Mucosa of stomach (tissue), 1 donor: Measurements from ENCODE around the gene SSTR4.
"Not testable (repeated sequence)": the region's sequence is repeated elsewhere in the genome, so short reads cannot be mapped to it uniquely, and the experiment has no call there.

Experiments used
- H3K27me3 ChIP-seq: one replicate; pipeline ENCODE4 v1.7.0; 2013; ENCODE audit warnings: mild to moderate bottlenecking, low read length; ENCODE audit not compliant: control insufficient read depth, insufficient read depth
- H3K36me3 ChIP-seq: one replicate; pipeline ENCODE4 v1.7.0; 2013; ENCODE audit warnings: low read length; ENCODE audit not compliant: control insufficient read depth, insufficient read depth
- H3K4me1 ChIP-seq: one replicate; pipeline ENCODE4 v1.7.0; 2013; ENCODE audit warnings: mild to moderate bottlenecking, low read length; ENCODE audit not compliant: control insufficient read depth, insufficient read depth
- H3K4me3 ChIP-seq: one replicate; pipeline ENCODE4 v1.7.0; 2013; ENCODE audit warnings: low read length
- H3K9ac ChIP-seq: one replicate; pipeline ENCODE4 v1.7.0; 2013; ENCODE audit warnings: mild to moderate bottlenecking, low read length, moderate library complexity
- H3K9me3 ChIP-seq: one replicate; pipeline ENCODE4 v1.7.0; 2013; ENCODE audit warnings: mild to moderate bottlenecking, low read length, moderate library complexity; ENCODE audit not compliant: control insufficient read depth
- donor health status: Pancreatic carcinoma.

The SSTR4 gene

DNA sequence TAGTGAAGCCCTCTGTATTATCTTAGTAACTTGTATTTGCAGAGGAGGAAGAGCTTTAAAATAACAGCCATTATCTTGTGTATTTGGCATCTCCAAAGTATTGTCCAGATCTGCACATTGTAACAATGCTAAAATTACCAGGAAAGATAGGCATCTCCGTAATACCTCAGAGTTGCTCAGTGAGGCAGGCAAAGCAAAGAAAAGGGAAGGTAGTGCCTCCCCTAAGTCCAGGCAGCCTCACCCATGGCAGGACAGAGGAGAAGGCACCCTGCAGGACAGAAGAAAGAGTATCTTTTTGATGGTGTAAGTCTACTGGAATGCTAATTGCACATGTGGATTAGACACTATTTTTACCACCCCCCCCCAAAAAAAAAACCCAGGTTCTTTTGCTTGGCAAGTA, 13.6 kb upstream of the SSTR4 start:
- H3K27me3 ChIP-seq, result no peaks in the 10 kb centered on the region
- H3K4me3 ChIP-seq, result no peak overlapping the region
- no peaks in the 10 kb centered on the region for H3K36me3 ChIP-seq
- no peak overlapping the region for H3K9ac ChIP-seq
- H3K9me3 ChIP-seq, result no peaks in the 10 kb centered on the region
- H3K4me1 ChIP-seq, result peaks cover 30% of the 10 kb centered on the region

DNA sequence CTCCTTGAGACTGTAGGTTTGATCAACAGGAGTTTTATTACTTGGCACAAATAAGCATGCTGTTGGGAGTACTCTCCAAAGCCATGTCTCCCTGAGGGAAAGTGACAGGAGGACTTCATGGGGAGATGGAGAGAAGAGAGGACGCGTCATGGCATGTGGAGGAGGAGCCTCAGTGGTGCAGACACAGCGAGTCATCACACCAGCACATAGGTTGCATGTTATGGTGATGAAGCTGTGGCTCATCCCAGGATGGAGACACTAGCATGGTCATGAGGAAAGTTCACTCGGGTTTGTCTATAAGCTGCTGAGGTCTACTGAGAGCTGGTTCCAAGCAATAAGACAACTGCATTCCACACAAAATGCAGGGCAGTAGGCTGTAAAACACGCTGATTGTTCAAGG, 13.2 kb upstream of the SSTR4 start:
- Histone ChIP-seq H3K36me3 (no peaks in the 10 kb centered on the region), H3K4me3 (no peak overlapping the region), H3K9me3 (no peaks in the 10 kb centered on the region), H3K4me1 (peaks cover 30% of the 10 kb centered on the region), H3K27me3 (no peaks in the 10 kb centered on the region), H3K9ac (no peak overlapping the region)

DNA sequence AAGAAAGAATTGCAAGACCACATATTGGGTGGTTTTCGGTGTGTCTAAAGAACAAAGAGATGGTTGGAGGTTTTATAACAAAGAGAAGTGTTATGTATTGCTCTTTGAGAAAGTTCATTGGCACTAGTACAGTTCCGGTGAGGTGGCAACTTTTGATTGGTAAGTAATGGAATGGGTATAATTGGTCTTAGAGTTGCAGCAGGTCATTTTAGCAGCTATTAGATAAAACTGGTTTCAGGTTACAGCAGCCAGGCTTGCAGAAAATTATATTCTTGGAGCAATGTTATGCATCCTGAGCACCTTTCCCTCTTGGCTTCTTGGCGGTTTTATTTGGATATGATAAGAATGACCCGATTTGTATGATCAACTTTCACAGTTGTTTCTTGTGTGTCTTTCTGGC, 12.3 kb upstream of the SSTR4 start:
- Histone ChIP-seq H3K4me1 (peaks cover 30% of the 10 kb centered on the region), H3K9me3 (no peaks in the 10 kb centered on the region), H3K4me3 (no peak overlapping the region), H3K27me3 (no peaks in the 10 kb centered on the region), H3K9ac (no peak overlapping the region), H3K36me3 (no peaks in the 10 kb centered on the region)

DNA sequence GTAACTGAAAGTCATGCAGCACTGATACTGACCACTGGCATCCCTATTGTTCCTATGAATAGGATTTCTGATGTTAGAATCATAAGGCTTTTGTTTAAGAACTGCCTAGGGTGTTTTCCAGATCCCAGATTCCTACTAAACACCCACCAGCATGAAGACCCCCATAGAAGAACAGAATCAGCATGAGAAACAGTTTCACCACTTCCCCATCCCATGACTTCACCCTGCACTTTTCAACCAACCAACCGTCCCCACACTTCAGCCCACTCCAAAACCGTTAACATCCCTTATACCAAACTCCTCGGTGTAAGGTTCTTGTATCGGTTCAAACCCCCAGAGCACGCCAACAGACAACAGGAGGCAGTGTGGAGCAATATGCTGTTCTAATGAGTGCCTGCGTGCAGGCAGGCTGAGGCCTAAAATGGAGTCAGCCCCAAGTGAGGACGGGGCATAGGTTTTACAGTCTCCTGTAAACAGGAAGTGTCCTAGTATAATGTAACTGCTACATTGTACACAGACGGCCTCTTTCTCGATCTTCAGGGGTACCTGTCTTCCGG, 11.4 kb upstream of the SSTR4 start:
- H3K9ac ChIP-seq, result no peak overlapping the region
- no peaks in the 10 kb centered on the region for H3K9me3 ChIP-seq
- H3K4me1 ChIP-seq, result peaks cover 30% of the 10 kb centered on the region
- no peaks in the 10 kb centered on the region for H3K27me3 ChIP-seq
- no peaks in the 10 kb centered on the region for H3K36me3 ChIP-seq
- H3K4me3 ChIP-seq, result no peak overlapping the region

DNA sequence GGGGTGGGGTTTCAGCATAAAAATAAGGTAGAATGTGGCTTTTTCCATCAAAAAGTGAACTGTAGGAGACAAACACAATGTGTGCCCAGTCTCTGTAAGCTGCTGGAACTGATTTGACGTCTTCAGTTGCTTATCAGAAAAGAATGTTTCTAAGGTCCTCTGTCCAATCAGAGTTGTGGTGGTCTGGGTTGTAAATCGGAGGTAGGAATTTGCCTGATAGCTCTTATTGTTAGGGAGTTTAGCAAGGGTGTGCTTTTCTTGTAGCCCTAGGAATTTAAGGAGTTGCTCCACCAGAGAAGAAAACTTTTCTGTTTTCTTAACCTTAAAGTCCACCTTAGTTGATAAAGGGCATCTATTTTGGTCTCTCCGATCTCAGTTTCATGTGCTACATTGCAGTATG, 10.4 kb upstream of the SSTR4 start:
- Histone ChIP-seq H3K4me3 (no peak overlapping the region), H3K36me3 (no peaks in the 10 kb centered on the region), H3K4me1 (peaks cover 30% of the 10 kb centered on the region), H3K27me3 (no peaks in the 10 kb centered on the region), H3K9ac (no peak overlapping the region), H3K9me3 (no peaks in the 10 kb centered on the region)

DNA sequence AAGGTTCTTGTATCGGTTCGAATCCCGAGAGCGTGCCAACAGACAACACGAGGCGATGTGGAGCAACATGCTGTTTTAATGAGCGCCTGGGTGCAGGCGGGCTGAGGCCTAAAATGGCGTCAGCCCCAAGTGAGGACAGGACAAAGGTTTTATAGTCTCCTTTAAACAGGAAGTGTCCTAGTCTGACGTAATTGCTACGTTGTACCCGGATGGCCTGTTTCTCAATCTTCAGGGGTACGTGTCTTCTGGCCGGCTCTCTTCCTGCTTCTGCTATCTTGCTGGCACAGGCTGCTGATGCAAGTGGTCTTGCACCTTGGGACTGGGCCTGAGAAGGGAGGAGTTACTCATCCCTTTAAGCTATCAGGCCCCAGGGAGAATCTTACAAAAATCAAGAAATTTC, 9.6 kb upstream of the SSTR4 start:
- H3K9me3 ChIP-seq, H3K4me3 ChIP-seq, H3K36me3 ChIP-seq, H3K9ac ChIP-seq, H3K27me3 ChIP-seq: not testable (repeated sequence)
- H3K4me1 ChIP-seq, result peaks cover 30% of the 10 kb centered on the region

DNA sequence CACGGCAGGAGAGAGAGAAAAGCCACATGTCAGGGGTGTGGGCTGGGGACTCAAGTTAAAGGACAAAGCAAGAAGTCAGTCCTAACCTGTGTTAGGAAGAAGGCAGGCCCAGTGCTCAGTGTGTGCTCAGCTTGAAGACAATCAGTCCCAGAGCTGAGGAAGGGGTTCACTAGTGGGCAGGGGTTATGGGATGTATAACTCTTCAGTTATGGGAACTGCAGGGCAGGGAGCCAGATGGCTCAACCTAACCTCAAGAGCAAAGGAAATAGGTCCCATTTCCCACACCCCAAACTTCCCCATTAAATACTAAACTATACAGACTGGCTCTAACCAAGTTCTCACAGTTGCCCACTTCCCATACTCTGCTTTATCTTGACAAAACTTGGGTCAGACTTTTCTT, 7.4 kb upstream of the SSTR4 start:
- H3K9me3 ChIP-seq, result no peaks in the 10 kb centered on the region
- H3K36me3 ChIP-seq, result no peaks in the 10 kb centered on the region
- H3K9ac ChIP-seq, result no peak overlapping the region
- no peaks in the 10 kb centered on the region for H3K27me3 ChIP-seq
- peaks cover 18% of the 10 kb centered on the region for H3K4me1 ChIP-seq
- no peak overlapping the region for H3K4me3 ChIP-seq

DNA sequence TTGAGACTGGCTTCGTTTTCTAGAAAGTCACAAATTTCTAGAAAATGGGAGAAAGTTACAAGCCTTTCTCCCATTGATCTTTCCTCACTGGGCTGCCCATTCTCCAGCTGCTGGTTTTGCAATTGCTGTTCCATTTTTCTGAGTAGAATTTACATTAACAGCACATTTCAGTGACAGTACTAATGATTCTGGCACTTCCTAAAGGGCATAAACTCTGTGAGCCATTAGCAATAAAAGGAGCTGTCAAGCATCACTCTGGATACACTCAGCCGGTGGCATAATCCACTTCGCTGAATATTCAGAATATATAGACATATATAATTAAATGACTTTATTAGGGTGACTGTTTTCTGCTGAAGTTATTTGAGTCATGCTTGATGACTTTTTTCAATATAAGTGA, 6.7 kb upstream of the SSTR4 start:
- Histone ChIP-seq H3K9ac (no peak overlapping the region), H3K36me3 (no peaks in the 10 kb centered on the region), H3K4me3 (no peak overlapping the region), H3K9me3 (no peaks in the 10 kb centered on the region), H3K4me1 (peaks cover 11% of the 10 kb centered on the region), H3K27me3 (no peaks in the 10 kb centered on the region)

DNA sequence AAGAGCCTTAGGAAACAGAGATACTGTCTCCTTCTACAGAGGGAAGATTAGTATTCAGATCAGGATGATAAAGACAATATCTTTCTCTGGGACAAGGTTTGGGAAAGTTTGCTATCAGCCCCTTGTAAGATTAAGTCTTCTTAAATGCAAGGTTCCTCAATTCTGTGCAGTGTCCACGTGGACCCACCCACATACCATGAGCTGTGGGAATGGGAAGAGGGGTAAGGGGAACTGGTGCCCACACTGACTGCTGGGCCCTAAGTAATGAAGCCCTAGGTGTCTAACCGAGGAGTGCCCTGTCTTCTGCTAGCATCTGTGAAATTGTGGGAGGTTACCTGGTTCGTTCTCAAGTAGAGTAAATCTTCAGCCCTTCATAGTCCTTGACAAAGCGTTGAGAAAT, 5.8 kb upstream of the SSTR4 start:
- H3K4me3 ChIP-seq, result no peak overlapping the region
- H3K9ac ChIP-seq, result no peak overlapping the region
- peaks cover under 1% of the 10 kb centered on the region for H3K27me3 ChIP-seq
- H3K4me1 ChIP-seq, result peaks cover 5% of the 10 kb centered on the region
- H3K36me3 ChIP-seq, result no peaks in the 10 kb centered on the region
- no peaks in the 10 kb centered on the region for H3K9me3 ChIP-seq

DNA sequence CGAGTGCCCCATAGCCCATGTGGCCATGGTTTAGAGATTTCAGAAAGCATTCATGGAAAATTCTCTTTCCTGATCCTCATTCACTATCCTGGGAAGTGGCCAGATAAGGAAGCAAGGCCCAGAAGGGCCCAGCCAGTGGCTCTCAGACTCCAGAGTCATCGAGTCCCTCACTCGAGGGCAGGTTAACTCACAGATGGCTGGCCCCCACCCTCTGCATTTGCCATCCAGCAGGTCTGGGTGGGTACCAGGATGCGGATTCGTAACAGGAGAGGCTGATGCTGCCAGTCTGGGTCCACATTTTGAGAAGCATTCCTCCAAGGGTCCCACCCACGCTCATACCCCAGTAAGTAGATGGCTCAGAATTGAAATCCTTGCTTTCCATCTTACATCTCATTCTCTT, 3.8 kb upstream of the SSTR4 start:
- H3K27me3 ChIP-seq, result peaks cover 17% of the 10 kb centered on the region
- H3K9ac ChIP-seq, result no peak overlapping the region
- no peak overlapping the region for H3K4me3 ChIP-seq
- no peaks in the 10 kb centered on the region for H3K36me3 ChIP-seq
- H3K9me3 ChIP-seq, result no peaks in the 10 kb centered on the region
- no peaks in the 10 kb centered on the region for H3K4me1 ChIP-seq

DNA sequence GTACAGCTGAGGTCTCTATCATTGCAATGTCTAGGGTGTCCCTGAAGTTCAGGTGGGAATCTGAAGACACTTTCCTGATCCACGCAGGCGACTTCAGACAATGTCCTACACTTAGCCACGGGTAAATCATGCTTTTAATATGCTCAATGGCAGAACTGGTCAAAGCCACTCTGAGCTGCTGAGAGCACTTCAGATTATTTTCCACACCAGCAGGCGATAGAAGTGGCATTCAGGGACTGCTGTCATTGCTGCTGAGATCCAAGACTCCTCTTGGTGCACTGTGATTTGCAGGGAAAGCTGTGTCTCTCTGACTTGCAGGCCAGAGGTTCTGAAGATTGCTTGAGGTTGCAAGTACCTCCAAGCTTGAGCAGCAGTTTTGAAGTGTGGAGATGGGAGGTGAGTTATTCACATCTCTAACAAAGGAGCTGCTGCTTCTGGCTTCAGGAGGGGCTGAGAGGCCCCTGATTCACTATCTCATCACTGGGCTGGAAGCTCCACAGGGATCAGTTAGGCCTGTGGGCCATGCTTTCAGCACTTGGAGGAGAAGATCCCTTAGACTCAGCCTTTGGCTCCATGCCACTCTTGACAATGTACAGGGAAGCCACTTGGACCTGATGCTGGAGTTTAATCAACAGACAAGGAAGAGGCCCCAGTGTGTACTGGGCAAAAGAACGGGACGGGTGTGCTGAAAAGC, 2.9 kb upstream of the SSTR4 start:
- Histone ChIP-seq H3K9ac (no peak overlapping the region), H3K4me3 (no peak overlapping the region), H3K4me1 (no peaks in the 10 kb centered on the region), H3K9me3 (no peaks in the 10 kb centered on the region), H3K27me3 (peaks cover 24% of the 10 kb centered on the region), H3K36me3 (no peaks in the 10 kb centered on the region)

DNA sequence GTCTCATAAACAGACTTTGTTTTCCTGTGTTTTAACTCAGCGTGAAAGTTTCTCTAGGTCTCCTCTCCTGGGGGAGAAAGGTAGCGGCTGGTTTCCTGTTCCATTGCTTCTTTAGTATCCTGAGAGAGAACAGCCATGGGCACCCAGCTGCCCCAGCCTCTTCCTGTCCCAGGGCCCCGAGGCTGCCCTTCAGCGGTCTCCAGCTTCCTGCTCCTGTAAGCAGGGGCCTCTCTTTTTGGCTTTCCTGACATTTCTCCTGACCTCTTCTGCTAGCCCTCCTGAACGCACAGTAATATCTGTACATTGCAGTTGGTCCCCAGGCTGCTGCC, 2.4 kb upstream of the SSTR4 start:
- Histone ChIP-seq H3K9me3 (no peaks in the 10 kb centered on the region), H3K9ac (no peak overlapping the region), H3K27me3 (peaks cover 24% of the 10 kb centered on the region), H3K36me3 (no peaks in the 10 kb centered on the region), H3K4me1 (no peaks in the 10 kb centered on the region), H3K4me3 (no peak overlapping the region)

DNA sequence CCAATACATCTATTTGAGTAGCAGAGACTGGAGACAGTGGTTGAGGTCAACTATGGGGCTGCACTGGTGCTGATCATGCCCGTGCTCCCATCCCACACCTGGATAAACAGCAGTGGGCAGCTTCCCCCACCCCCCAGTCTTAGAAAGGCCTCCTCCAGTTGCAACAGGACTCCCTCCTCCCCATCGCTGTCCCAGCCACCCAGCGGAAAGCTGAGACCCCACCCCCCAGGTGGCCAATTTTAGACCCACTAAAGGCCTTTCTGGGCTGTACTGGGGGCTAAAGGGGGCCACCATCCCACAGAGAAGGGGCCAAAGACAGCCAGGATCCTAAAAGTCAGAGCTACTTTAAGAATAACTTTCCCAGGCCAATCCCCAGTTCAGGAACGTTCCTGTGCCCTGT, 1.2 kb upstream of the SSTR4 start:
- no peaks in the 10 kb centered on the region for H3K4me1 ChIP-seq
- H3K36me3 ChIP-seq, result no peaks in the 10 kb centered on the region
- H3K4me3 ChIP-seq, result no peak overlapping the region
- no peak overlapping the region for H3K9ac ChIP-seq
- H3K9me3 ChIP-seq, result no peaks in the 10 kb centered on the region
- H3K27me3 ChIP-seq, result peaks cover 24% of the 10 kb centered on the region
